GM21528 (cell line): ENCODE measurements around the gene BLOC1S6.
"Not testable (repeated sequence)": the region's sequence is repeated elsewhere in the genome, so short reads cannot be mapped to it uniquely, and the experiment has no call there.

Source experiments
- ATAC-seq: cut with Tn5 transposase; IDR thresholded peaks from one replicate; pipeline ENCODE4 v1.9.1; 2021; ENCODE audit warnings: mild to moderate bottlenecking, moderate library complexity; ENCODE audit not compliant: unreplicated experiment, low FRiP score

BLOC1S6 gene

GRCh38 chr15:45637552-45638033, 50.4 kb downstream of the BLOC1S6 start:
- ATAC-seq: peak; percentile 45

DNA sequence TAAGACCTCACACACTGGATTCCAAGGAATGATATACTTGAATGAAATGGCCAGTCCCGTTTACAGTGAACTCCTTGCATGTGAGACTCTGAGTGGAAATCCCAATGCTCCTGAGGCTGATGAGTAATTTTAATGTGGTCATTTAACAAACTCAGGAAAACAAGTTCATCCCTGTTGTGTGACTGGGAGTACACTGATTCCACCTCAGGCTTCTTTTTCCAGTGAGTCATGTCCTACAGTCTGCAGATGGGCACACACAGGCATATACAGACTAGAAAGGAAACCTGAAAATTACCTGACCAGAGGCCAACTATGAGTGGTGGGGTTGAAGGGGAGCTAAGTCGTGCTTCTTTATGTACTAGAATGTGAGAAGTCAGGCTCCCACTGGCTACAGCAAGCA, 53.4 kb downstream of the BLOC1S6 start:
- ATAC-seq: no peak

- no peak for ATAC-seq
These were observed 54.2 kb downstream of the BLOC1S6 start for GRCh38 chr15:45641374-45641781.

DNA sequence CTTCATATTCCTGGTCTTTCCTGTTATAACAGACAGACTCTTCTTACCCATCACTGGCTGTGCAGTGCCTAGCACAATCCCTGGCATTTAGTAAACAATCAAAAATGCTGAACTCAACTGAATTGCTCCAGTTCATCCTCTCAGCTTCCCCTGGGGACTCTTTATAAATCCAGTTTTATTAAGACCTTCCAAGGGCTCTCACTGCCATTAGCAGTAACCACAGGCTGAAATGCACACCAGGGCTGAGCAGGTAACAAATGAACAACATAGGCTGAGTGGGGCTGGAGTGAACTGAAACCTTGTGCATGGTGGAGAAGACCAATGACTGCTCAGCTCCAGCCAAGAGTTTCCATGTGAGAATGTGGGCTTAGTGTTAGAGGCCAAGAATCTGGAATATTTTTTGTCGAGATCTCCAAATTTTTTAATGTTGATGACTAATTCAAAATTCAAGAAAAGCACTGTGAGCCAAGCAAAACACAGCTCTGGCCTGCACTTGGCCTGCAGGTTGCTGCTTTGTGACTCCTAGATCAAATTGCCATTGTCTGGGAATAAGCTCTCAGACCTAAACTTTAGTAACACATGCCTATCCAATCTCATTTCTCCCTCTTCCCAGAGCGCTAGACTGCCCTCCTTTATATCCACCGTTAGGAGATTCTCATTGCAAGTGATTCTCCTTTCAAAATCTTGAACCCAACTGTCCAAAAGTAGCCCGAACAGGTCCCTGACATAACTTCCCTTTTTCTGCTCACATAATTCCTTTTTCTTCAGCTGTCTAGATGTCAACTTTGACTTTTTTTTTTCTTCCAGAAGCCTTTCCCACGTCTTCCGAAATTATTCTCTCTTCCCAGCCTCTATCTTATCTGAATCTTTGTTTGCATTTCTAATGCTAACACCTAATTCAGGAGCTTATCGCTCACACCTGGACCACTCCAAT, 55.1 kb downstream of the BLOC1S6 start:
- ATAC-seq: no peak

DNA sequence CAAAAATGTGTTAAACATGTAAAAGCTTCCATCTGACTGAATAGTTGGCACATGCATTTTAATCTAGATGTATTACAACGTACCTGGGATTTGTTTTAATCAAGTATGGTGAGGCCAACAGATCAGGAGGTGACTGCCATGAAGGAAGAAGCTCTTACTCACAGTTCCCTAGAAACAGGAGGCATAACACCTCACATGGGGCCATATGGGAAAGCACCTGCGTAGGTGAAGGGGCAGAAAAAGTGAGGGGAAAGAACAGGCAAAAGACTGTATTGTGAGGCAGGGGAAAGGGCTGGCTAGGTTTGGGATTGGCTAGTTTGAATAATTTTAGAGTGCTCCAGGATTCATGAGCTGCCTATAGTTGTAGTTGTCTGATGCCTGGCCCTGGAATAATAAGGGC, 57.3 kb downstream of the BLOC1S6 start:
- ATAC-seq: no peak

GRCh38 chr15:45645026-45645980, 58.1 kb downstream of the BLOC1S6 start:
- ATAC-seq: no peak

DNA sequence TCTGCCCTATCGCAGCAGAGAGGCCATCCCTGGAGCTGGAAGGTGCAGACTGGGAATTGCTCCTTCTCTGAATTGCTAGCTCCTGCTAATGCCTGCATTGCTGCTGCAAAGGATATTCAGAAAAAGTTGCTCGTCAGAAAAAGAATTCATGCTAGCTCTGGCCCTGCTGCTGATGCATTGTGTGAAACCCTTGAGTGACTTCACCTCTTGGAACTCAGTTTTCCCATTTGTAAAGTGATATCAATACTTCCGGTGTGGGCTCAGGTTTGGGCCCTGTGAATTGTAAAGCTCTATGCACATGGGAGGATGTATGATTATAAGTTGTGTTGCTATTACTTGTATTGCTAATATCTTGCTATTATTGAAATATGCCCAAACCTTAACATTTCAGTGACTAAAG, 59.0 kb downstream of the BLOC1S6 start:
- no peak for ATAC-seq

- ATAC-seq: no peak
These were observed 60.6 kb downstream of the BLOC1S6 start for GRCh38 chr15:45647828-45648227.

DNA sequence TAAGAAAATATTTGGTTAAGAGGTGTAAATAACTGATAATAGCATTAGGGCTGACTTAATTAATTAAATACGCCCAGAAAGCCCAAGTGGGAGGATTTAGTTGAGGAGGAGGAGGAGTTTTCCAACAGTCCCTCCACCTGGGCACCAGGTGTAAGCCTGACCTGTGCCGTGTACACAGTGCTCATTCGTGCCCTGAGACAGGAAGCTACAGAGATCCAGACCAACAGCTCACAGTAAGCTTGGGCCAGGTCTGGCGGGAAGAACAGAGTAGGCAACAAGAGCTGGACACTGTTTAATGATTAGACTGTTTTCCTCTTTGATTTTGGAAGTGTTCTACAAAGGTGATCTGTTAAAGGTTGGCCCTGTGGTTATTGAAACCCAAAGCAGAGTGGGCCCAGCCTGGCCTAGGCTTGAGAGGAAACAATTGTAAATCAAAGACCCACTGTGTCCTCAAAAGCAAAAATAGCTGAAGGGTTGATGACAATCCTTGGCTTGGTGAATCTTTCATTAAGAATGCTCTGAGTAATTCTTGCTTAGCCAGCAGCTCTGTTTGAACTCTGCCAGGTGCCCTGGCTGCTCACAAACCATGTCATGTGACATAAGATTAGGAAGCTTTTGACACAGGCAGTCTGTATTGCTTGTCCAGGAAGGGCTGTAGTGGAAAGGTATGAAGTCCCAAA, 61.5 kb downstream of the BLOC1S6 start:
- ATAC-seq: no peak

DNA sequence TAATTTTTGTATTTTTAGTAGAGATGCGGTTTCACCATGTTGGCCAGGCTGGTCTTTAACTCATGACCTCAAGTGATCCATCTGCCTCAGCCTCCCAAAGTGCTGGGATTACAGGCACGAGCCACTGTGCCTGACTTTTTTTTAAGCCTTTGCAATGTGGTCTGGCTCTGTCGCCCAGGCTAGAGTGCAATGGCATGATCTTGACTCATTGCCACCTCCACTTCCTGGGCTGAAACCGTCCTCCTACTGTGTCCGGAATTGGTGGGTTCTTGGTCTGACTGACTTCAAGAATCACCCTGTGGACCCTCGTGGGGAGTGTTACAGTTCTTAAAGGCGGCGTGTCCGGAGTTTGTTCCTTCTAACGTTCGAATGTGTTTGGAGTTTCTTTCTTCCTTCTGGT, 62.8 kb downstream of the BLOC1S6 start:
- ATAC-seq: not testable (repeated sequence)

- ATAC-seq: no peak
These were observed 63.8 kb downstream of the BLOC1S6 start for GRCh38 chr15:45650889-45651525.

DNA sequence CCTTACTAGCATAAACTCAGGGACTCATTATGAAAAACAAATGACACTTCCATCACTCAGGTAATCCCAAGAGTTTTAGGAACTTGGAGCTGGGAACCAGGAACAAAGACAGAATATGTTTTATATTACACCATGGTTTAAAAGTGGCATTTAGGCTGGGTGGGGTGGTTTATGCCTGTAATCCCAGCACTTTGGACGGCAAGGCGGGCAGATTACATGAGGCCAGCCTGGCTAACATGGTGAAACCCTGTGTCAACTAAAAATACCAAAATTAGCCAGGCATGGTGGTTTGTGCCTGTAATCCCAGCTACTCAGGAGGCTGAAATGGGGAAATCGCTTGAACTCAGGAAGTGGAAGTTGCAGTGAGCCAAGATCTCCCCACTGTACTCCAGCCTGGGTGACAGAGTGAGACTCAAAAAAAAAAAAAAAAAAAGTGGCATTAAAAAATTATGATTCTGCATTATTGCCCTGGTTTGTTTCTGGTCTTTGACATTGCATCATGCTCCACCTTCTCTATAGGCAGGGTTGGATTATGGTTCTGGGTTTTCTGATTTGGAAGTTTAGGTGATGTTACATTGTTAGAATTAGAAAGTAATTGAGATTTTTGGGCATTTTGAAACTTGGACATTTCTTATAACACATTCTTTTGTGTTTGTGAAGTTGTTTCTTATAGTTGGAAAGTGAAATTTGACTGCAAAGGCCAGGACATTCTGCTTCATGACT, 66.7 kb downstream of the BLOC1S6 start:
- no peak for ATAC-seq

GRCh38 chr15:45654749-45655148, 67.6 kb downstream of the BLOC1S6 start:
- ATAC-seq: no peak

- no peak for ATAC-seq
These were observed 70.1 kb downstream of the BLOC1S6 start for GRCh38 chr15:45657254-45657653.

- ATAC-seq: no peak
These were observed 70.8 kb downstream of the BLOC1S6 start for GRCh38 chr15:45657764-45658545.
